ENCODE results near the gene PDE4A.
"Not testable (repeated sequence)": the region's sequence is repeated elsewhere in the genome, so short reads cannot be mapped to it uniquely, and the experiment has no call there.

PDE4A gene

GRCh38 chr19:10420444-10421239 lies at the start of gene PDE4A:
TSS of gene PDE4A (plus strand) at chr19:10420538. CDS start at chr19:10420765, 227 bp downstream.
- DNase-seq: no peak

- DNase-seq: no peak
Observed at GRCh38 chr19:10372690-10373089, 47.6 kb upstream of the PDE4A start.

- DNase-seq: no peak
Observed at GRCh38 chr19:10374931-10375330, 45.4 kb upstream of the PDE4A start.

GRCh38 chr19:10377140-10377640 lies 43.1 kb upstream of the PDE4A start:
- DNase-seq: not testable (repeated sequence)

GRCh38 chr19:10378124-10378523 lies 42.2 kb upstream of the PDE4A start:
- DNase-seq: no peak

GRCh38 chr19:10379880-10380312 lies 40.4 kb upstream of the PDE4A start:
- no peak for DNase-seq

- peak; percentile 99 for DNase-seq
Observed at GRCh38 chr19:10380313-10381102, 39.8 kb upstream of the PDE4A start, which contains the start of gene TYK2. TSS of gene TYK2 (minus strand) at chr19:10380572. CDS start at chr19:10378406, 2,166 bp downstream.

GRCh38 chr19:10383223-10383499 lies 37.2 kb upstream of the PDE4A start:
- DNase-seq: not testable (repeated sequence)

GRCh38 chr19:10384580-10384979 lies 35.8 kb upstream of the PDE4A start:
- DNase-seq: no peak

- DNase-seq: peak; percentile 83
Observed at GRCh38 chr19:10388957-10389356, 31.4 kb upstream of the PDE4A start.

- no peak for DNase-seq
Observed at GRCh38 chr19:10389863-10390262, 30.5 kb upstream of the PDE4A start.

- peak; percentile 23 for DNase-seq
Observed at GRCh38 chr19:10390652-10391286, 29.6 kb upstream of the PDE4A start.

GRCh38 chr19:10392120-10392519 lies 28.2 kb upstream of the PDE4A start:
- DNase-seq: no peak

GRCh38 chr19:10393137-10393536 lies 27.2 kb upstream of the PDE4A start:
- DNase-seq: no peak

- no peak for DNase-seq
Observed at GRCh38 chr19:10395003-10395402, 25.3 kb upstream of the PDE4A start.

- DNase-seq: no peak
Observed at GRCh38 chr19:10395436-10395835, 24.9 kb upstream of the PDE4A start.

- DNase-seq: no peak
Observed at GRCh38 chr19:10395917-10396316, 24.4 kb upstream of the PDE4A start.

- DNase-seq: no peak
Observed at GRCh38 chr19:10398819-10399218, 21.5 kb upstream of the PDE4A start.

- DNase-seq: not testable (repeated sequence)
Observed at GRCh38 chr19:10399340-10399739, 21.0 kb upstream of the PDE4A start.

GRCh38 chr19:10399878-10400277 lies 20.5 kb upstream of the PDE4A start:
- DNase-seq: no peak

- no peak for DNase-seq
Observed at GRCh38 chr19:10402441-10403038, 17.8 kb upstream of the PDE4A start.

GRCh38 chr19:10403137-10404021 lies 17.0 kb upstream of the PDE4A start, which contains the start of gene CDC37:
TSS of gene CDC37 (minus strand) at chr19:10403542. CDS start at chr19:10403479, 63 bp downstream.
- DNase-seq: peak; percentile 95
